K562 (cell line): ENCODE measurements around the gene AGR2. TPM values are rescaled to one million over a fixed set of nuclear protein-coding genes. Genes with fewer than 3 reads are reported as not detected.

Experiments used
- ATAC-seq: fragments of 200-7000 bp; cut with Tn5 transposase; 3 replicates; pipeline ENCODE4 v1.9.1; 2020; ENCODE audit warnings: moderate library complexity
- BruUV-seq: library from RNA; stranded (reverse); fragments of 400-500 nt; replicated peaks from 2 replicates; lab custom pipeline; 2021; lab: Mats Ljungman, UMichigan
- CTCF ChIA-PET: fragments of 300-600 bp; formaldehyde crosslinking; extraction: SDS; loops from one replicate; lab custom pipeline; 2021; ENCODE audit warnings: low intra/inter-chr PET ratio; lab: Yijun Ruan, JAX
- POLR2A ChIA-PET: fragments of 300-600, 350-650 bp; sonication (Branson Sonifier 250); formaldehyde crosslinking; extraction: SDS; loops from one replicate; lab custom pipeline; 2021; ENCODE audit warnings: antibody characterized with exemption, inconsistent platforms; lab: Yijun Ruan, JAX
- DNase-seq, 4 experiments: peaks; one replicate each; pipeline versions ENCODE4 v3.0.0 to v3.0.0-alpha.2; 2011 to 2018; ENCODE audit warnings: low spot score in 3 of 4, mixed read lengths in 3 of 4; ENCODE audit errors: extremely low read depth in 1 of 4
- FAIRE-seq: peaks from 2 replicates; lab custom pipeline; 2011; peaks lifted over from hg19 to GRCh38; lab: Jason Lieb, UNC
- H2AFZ ChIP-seq: 2 replicates; pipeline ENCODE4 v1.6.0; 2011; ENCODE audit warnings: low read depth, low read length, control low read depth, inconsistent platforms
- H3K27ac ChIP-seq: fragments of 200-600 bp; 3 replicates; pipeline ENCODE4 v1.8.0; 2011; ENCODE audit warnings: low read depth, mild to moderate bottlenecking, control low read depth, inconsistent platforms, low read length, moderate library complexity, mixed read lengths; ENCODE audit errors: extremely low read depth
- H3K27me3 ChIP-seq, 2 experiments: fragments of 300-600 bp in 1 of 2; 2 replicates in 1 of 2; 3 replicates in 1 of 2; pipeline versions ENCODE4 v1.6.0 to v1.8.0; 2011; ENCODE audit warnings: inconsistent platforms in 2 of 2, low read length in 2 of 2, mild to moderate bottlenecking in 1 of 2, mixed read lengths in 1 of 2, moderate library complexity in 1 of 2; ENCODE audit not compliant: control insufficient read depth in 2 of 2, insufficient read depth in 2 of 2
- H3K36me3 ChIP-seq: fragments of 300-600 bp; 3 replicates; pipeline ENCODE4 v1.8.0; 2011; ENCODE audit warnings: mild to moderate bottlenecking, low read length, inconsistent platforms; ENCODE audit not compliant: control insufficient read depth, insufficient read depth
- H3K4me1 ChIP-seq, 2 experiments: fragments of 200-600 bp in 1 of 2; replicated peaks in 1 of 2; 2 replicates in 1 of 2; 3 replicates in 1 of 2; pipeline versions ENCODE4 v1.5.1 to v1.8.0; 2011; ENCODE audit warnings: inconsistent platforms in 2 of 2, low read length in 2 of 2, mild to moderate bottlenecking in 1 of 2, mixed read lengths in 1 of 2, moderate library complexity in 1 of 2; ENCODE audit not compliant: control insufficient read depth in 2 of 2, insufficient read depth in 2 of 2
- H3K4me2 ChIP-seq: 2 replicates; pipeline ENCODE4 v1.6.1; 2011; ENCODE audit warnings: low read length, control low read depth, inconsistent platforms, mixed read lengths; ENCODE audit not compliant: insufficient read depth
- H3K4me3 ChIP-seq: fragments of 200-600 bp; sonication (generic), shearing (Covaris generic); 2 replicates; pipeline ENCODE4 v1.5.1; 2016; ENCODE audit warnings: control low read depth, inconsistent platforms
- H3K79me2 ChIP-seq: fragments of 200-600 bp; 3 replicates; pipeline ENCODE4 v1.8.0; 2011; ENCODE audit warnings: low read length, inconsistent platforms; ENCODE audit not compliant: control insufficient read depth, insufficient read depth
- H3K9ac ChIP-seq, 2 experiments: 2 replicates each; pipeline versions ENCODE4 v1.6.0 to v1.6.1; 2011; ENCODE audit warnings: low read depth in 2 of 2, low read length in 2 of 2, control low read depth in 1 of 2, inconsistent platforms in 1 of 2, mild to moderate bottlenecking in 1 of 2, mixed read lengths in 1 of 2; ENCODE audit not compliant: insufficient read depth in 1 of 2
- H3K9me1 ChIP-seq: one replicate; pipeline ENCODE4 v1.6.0; 2011; ENCODE audit warnings: inconsistent platforms, mild to moderate bottlenecking, low read length, moderate library complexity; ENCODE audit not compliant: control insufficient read depth, insufficient read depth
- H3K9me3 ChIP-seq: replicated peaks from 2 replicates; pipeline ENCODE4 v1.5.1; 2011; ENCODE audit warnings: low read depth, low read length, inconsistent platforms; ENCODE audit not compliant: control insufficient read depth, insufficient read depth
- H4K20me1 ChIP-seq: replicated peaks from 2 replicates; pipeline ENCODE4 v1.6.1; 2011; ENCODE audit warnings: low read length, inconsistent platforms, mixed read lengths; ENCODE audit not compliant: control insufficient read depth, insufficient read depth
- ASH1L ChIP-seq: fragments of 450-650 bp; IDR thresholded peaks from 2 replicates; pipeline ENCODE4 v1.6.1; 2018; ENCODE audit warnings: borderline replicate concordance, mild to moderate bottlenecking, low read depth; ENCODE audit not compliant: partially characterized antibody
- CBFA2T3 ChIP-seq: fragments of 450-650 bp; IDR thresholded peaks from 2 replicates; pipeline ENCODE4 v1.6.1; 2017
- CCAR2 ChIP-seq: fragments of 200-400 bp; formaldehyde crosslinking; IDR thresholded peaks from 2 replicates; pipeline ENCODE4 v1.6.1; 2017; ENCODE audit warnings: mild to moderate bottlenecking, low read depth, low read length
- ETS1 ChIP-seq: conservative IDR thresholded peaks from 2 replicates; pipeline ENCODE4 v1.6.1; 2011; ENCODE audit warnings: low read depth, mild to moderate bottlenecking, low read length; ENCODE audit not compliant: control insufficient read depth
- GATAD2B ChIP-seq: fragments of 450-650 bp; IDR thresholded peaks from 2 replicates; pipeline ENCODE4 v1.6.1; 2017; ENCODE audit warnings: mild to moderate bottlenecking, borderline replicate concordance
- MCM2 ChIP-seq: fragments of 450-650 bp; IDR thresholded peaks from 2 replicates; pipeline ENCODE4 v1.6.1; 2017; ENCODE audit warnings: low read depth, mild to moderate bottlenecking
- NBN ChIP-seq: fragments of 450-650 bp; IDR thresholded peaks from 2 replicates; pipeline ENCODE4 v1.6.1; 2016; ENCODE audit warnings: low read depth, mild to moderate bottlenecking
- RAD21 ChIP-seq, 2 experiments: fragments of 250-450 bp in 1 of 2; fragments of 450-650 bp in 1 of 2; sonication (Bioruptor Pico) in 1 of 2; formaldehyde crosslinking in 1 of 2; IDR thresholded peaks in 1 of 2; conservative IDR thresholded peaks in 1 of 2; 2 replicates each; pipeline versions ENCODE4 v1.4.0 to v1.8.0; 2020 to 2022; ENCODE audit warnings: mild to moderate bottlenecking in 2 of 2, moderate library complexity in 1 of 2
- SMARCA4 ChIP-seq: fragments of 450-650 bp; IDR thresholded peaks from 2 replicates; pipeline ENCODE4 v1.6.1; 2016
- THAP7 ChIP-seq: fragments of 250-450 bp; sonication (Bioruptor Pico); IDR thresholded peaks from 2 replicates; pipeline ENCODE4 v1.5.0; 2021
- ZFP1 ChIP-seq: fragments of 450-650 bp; formaldehyde crosslinking; IDR thresholded peaks from 2 replicates; pipeline ENCODE4 v1.4.0; 2020; ENCODE audit warnings: mild to moderate bottlenecking, mixed read lengths
- WGBS: fragments of 100-300 bp; shearing (Covaris generic); methylation state at CpG from one replicate; pipeline ENCODE4 v1.1.6; 2016; ENCODE audit warnings: low coverage, mixed read lengths; ENCODE audit not compliant: insufficient coverage; ENCODE audit errors: missing lambda C conversion rate; 5-methylcytosine and 5-hydroxymethylcytosine counted together
- in situ Hi-C: fragments of 300-500 bp; cut with MboI; formaldehyde crosslinking; loops from 4 replicates; pipeline ENCODE4 v1.15.0; 2018; ENCODE audit warnings: inconsistent platforms, mixed read lengths
- intact Hi-C: fragments of 100-400 bp; cut with micrococcal nuclease; formaldehyde crosslinking; loops from 2 replicates; pipeline ENCODE4 v1.14.2; 2022
- polyA plus RNA-seq, 8 experiments: library from polyadenylated mRNA; depleted of rRNA in 4 of 8; stranded (reverse) in 5 of 8; unstranded in 3 of 8; fragments of >200 nt; fragmentation: Nextera tagmentation in 2 of 8; fragmentation: Illumina TruSeq in 1 of 8; extraction: Ambion mirVana in 2 of 8; extraction: Trizol in 1 of 8; gene quantifications; 2 replicates each; pipeline versions ENCODE4 v1.2.1 to v1.2.3, GENCODE V29; 2011 to 2014; ENCODE audit warnings: inconsistent platforms in 1 of 8, missing spikeins in 1 of 8
- total RNA-seq, 7 experiments: library from RNA; depleted of rRNA in 6 of 7; stranded (reverse); fragments of >200 nt in 6 of 7; fragmentation: Illumina TruSeq in 2 of 7; extraction: Trizol in 2 of 7; gene quantifications; 2 replicates each; pipeline versions ENCODE4 v1.2.1 to v1.2.3, GENCODE V29; 2011 to 2021; ENCODE audit warnings: low replicate concordance in 1 of 7
- TF ChIP-seq, protein P1 (sequence below): fragments of 200-400 bp; formaldehyde crosslinking; IDR thresholded peaks from 2 replicates; pipeline ENCODE4 v1.6.1; 2017; ENCODE audit warnings: mild to moderate bottlenecking, low read depth, low read length, moderate library complexity

The AGR2 gene
- total and polyA plus RNA-seq, 9 of the 15 experiments (the other 6 are each of a cell fraction or from before 2014, with no cell fraction given) = 0.66 TPM; not detected in 8

DNA sequence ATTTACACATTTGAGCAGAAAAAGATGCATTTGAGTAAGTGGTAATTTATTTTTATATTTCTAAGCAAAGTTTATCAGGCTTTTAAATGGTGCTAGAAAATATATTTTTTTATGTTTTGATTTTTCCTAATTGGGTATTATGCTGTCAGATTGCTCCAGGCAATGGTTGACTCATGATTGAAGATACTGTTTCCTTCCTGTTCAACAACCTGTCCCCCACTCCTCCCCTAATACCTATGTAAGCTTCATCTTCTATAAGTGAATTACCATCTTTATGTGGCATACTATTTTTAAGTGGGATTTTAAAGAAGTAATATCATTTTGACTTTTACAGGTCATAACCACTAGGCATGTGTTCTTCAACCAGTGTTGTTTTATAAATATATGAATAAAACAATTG lies 29.8 kb downstream of the AGR2 start:
- CTCF ChIA-PET = no interaction called here
- DNase-seq (no peak), FAIRE-seq (no peak), ATAC-seq (no peak)
- H3K4me3 ChIP-seq = no peak overlapping the region
- no peaks in the 10 kb centered on the region for H3K27me3 ChIP-seq
- no peaks in the 10 kb centered on the region for H4K20me1 ChIP-seq
- no peaks in the 10 kb centered on the region for H3K9me1 ChIP-seq
- no peak overlapping the region for H3K27ac ChIP-seq
- H3K4me2 ChIP-seq = peak overlapping the region; percentile 60; the same call in 1 of the 2 replicates
- BruUV-seq = no TSS peak
- H3K79me2 ChIP-seq = peaks cover 7% of the 10 kb centered on the region; the same call in 2 of the 3 replicates
- no peak overlapping the region for H2AFZ ChIP-seq
- POLR2A ChIA-PET = interaction anchor here (0.6 to 1.2 kb wide), 2 partner anchors 24 to 116 kb away, joined by 3 to 4 read pairs; no protein-coding TSS in a partner anchor
- H3K9ac ChIP-seq = peak overlapping the region in 1 of 2 experiments; percentile 36; a peak in 1 of 4 replicates
- no peaks in the 10 kb centered on the region for H3K9me3 ChIP-seq
- peaks cover 0 to 16% of the 10 kb centered on the region in 2 experiments; a peak in 2 of 5 replicates for H3K4me1 ChIP-seq
- in situ Hi-C loops = no loop called here
- intact Hi-C loops = no loop called here
- peaks cover 3% of the 10 kb centered on the region; the same call in 1 of the 3 replicates for H3K36me3 ChIP-seq
- TF ChIP-seq NBN (no peak), ASH1L (no peak), GATAD2B (no peak), ZFP1 (CRISPR knock-in tag) (no peak)

- Histone ChIP-seq H3K27me3 (no peaks in the 10 kb centered on the region), H3K4me3 (no peak overlapping the region), H3K9ac (peak overlapping the region in 1 of 2 experiments; percentile 36; a peak in 2 of 4 replicates), H3K27ac (no peak overlapping the region), H4K20me1 (no peaks in the 10 kb centered on the region), H3K79me2 (peaks cover 7% of the 10 kb centered on the region; the same call in 2 of the 3 replicates), H2AFZ (peak overlapping the region; percentile 41; the same call in 1 of the 2 replicates), H3K4me1 (peaks cover 0 to 16% of the 10 kb centered on the region in 2 experiments; a peak in 2 of 5 replicates), H3K9me3 (no peaks in the 10 kb centered on the region), H3K4me2 (peak overlapping the region; percentile 60), H3K36me3 (peaks cover 3% of the 10 kb centered on the region; the same call in 1 of the 3 replicates), H3K9me1 (no peaks in the 10 kb centered on the region)
- CTCF ChIA-PET = no interaction called here
- peak; percentile 75 for ATAC-seq
- 15% methylated on average over 4 of the region's 4 CpGs for WGBS
- POLR2A ChIA-PET = interaction anchor here (0.6 to 1.2 kb wide), 2 partner anchors 15 to 25 kb away, joined by 4 read pairs; no protein-coding TSS in a partner anchor
- in situ Hi-C loops = no loop called here
- peak; percentile 76 for FAIRE-seq
- BruUV-seq = no TSS peak
- peak in 2 of 4 experiments; percentile 49 to 58 for DNase-seq
- intact Hi-C loops = no loop called here
- no peak for TF ChIP-seq MCM2
- TF ChIP-seq, protein P1, sequence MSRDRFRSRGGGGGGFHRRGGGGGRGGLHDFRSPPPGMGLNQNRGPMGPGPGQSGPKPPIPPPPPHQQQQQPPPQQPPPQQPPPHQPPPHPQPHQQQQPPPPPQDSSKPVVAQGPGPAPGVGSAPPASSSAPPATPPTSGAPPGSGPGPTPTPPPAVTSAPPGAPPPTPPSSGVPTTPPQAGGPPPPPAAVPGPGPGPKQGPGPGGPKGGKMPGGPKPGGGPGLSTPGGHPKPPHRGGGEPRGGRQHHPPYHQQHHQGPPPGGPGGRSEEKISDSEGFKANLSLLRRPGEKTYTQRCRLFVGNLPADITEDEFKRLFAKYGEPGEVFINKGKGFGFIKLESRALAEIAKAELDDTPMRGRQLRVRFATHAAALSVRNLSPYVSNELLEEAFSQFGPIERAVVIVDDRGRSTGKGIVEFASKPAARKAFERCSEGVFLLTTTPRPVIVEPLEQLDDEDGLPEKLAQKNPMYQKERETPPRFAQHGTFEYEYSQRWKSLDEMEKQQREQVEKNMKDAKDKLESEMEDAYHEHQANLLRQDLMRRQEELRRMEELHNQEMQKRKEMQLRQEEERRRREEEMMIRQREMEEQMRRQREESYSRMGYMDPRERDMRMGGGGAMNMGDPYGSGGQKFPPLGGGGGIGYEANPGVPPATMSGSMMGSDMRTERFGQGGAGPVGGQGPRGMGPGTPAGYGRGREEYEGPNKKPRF = no peak
- TF ChIP-seq SMARCA4 = peak; percentile 62
- peak; percentile 58 for TF ChIP-seq CBFA2T3
- no peak for TF ChIP-seq THAP7 (CRISPR knock-in tag)
- TF ChIP-seq CCAR2 = no peak
- TF ChIP-seq ETS1 = no peak
- TF ChIP-seq RAD21 (CRISPR knock-in tag; conservative IDR thresholded peaks at IDR 0.05 in 1 of 2, IDR thresholded peaks at IDR 0.05 in 1 of 2) = no peak
Measured at GRCh38 chr7:16774294-16774693, 30.5 kb downstream of the AGR2 start.
